ENCODE measurements around the gene CCDC150.

DNA sequence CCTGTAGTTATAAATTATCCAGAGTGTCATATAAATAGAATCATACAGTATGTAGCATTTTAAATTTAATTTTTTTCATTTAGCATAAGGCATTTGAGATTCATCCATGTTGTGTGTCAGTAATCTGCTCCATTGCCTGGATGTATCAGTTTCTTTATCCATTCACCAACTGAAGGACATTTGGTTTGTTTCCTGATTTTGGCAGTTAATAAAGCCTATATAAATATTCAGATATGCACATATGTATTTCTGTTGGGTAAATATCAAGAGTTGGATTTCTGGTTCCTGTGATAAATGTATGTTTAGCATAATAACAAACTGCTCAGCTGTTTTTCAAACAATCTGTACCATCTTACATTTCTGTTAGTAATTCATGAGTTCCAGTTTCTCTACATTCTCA is 39.9 kb downstream of the CCDC150 start:
- TF ChIP-seq POLR2A (IDR thresholded peaks at IDR 0.05; ENCODE audit: control extremely low read depth in 1 of 2, low read depth in 2 of 2, low read length in 2 of 2) (no peak), USF2 (IDR thresholded peaks at IDR 0.05; ENCODE audit: low read length) (no peak), TBP (IDR thresholded peaks at IDR 0.05; ENCODE audit: low read depth, low read length) (no peak), JUND (IDR thresholded peaks at IDR 0.05; ENCODE audit: low read length) (no peak), ZNF274 (IDR thresholded peaks at IDR 0.05; ENCODE audit: borderline replicate concordance, extremely low read depth, low read length) (no peak), RAD21 (IDR thresholded peaks at IDR 0.05 in 1 of 2, conservative IDR thresholded peaks at IDR 0.05 in 1 of 2; ENCODE audit: low read depth in 2 of 2, low read length in 2 of 2) (no peak), KDM1A (IDR thresholded peaks at IDR 0.05; ENCODE audit: borderline replicate concordance, low read length) (no peak), POLR2AphosphoS5 (IDR thresholded peaks at IDR 0.05; ENCODE audit: low read depth, low read length) (no peak), FOSL1 (IDR thresholded peaks at IDR 0.05; ENCODE audit: insufficient read depth, low read depth, low read length) (no peak), YY1 (IDR thresholded peaks at IDR 0.05; ENCODE audit: low read depth, low read length) (no peak)
- TF ChIP-seq, protein P1, sequence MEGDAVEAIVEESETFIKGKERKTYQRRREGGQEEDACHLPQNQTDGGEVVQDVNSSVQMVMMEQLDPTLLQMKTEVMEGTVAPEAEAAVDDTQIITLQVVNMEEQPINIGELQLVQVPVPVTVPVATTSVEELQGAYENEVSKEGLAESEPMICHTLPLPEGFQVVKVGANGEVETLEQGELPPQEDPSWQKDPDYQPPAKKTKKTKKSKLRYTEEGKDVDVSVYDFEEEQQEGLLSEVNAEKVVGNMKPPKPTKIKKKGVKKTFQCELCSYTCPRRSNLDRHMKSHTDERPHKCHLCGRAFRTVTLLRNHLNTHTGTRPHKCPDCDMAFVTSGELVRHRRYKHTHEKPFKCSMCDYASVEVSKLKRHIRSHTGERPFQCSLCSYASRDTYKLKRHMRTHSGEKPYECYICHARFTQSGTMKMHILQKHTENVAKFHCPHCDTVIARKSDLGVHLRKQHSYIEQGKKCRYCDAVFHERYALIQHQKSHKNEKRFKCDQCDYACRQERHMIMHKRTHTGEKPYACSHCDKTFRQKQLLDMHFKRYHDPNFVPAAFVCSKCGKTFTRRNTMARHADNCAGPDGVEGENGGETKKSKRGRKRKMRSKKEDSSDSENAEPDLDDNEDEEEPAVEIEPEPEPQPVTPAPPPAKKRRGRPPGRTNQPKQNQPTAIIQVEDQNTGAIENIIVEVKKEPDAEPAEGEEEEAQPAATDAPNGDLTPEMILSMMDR (IDR thresholded peaks at IDR 0.05; ENCODE audit: control extremely low read depth in 1 of 3, insufficient read depth in 1 of 3, low read depth in 1 of 3, low read length in 3 of 3) = no peak
